Measurements from ENCODE around the gene TRIO.

Gene TRIO

GRCh38 chr5:14195588-14195987, 52.4 kb downstream of the TRIO start:
- no peak for DNase-seq (ENCODE audit: low read depth)
- no peak for TF ChIP-seq CTCF (IDR thresholded peaks at IDR 0.05; ENCODE audit: control insufficient read depth, extremely low read depth, insufficient read depth)
- H3K4me3 ChIP-seq (ENCODE audit: low read depth, low read length) = no peak overlapping the region

GRCh38 chr5:14197056-14197455, 53.9 kb downstream of the TRIO start:
- no peak overlapping the region for H3K4me3 ChIP-seq (ENCODE audit: low read depth, low read length)
- TF ChIP-seq CTCF (IDR thresholded peaks at IDR 0.05; ENCODE audit: control insufficient read depth, extremely low read depth, insufficient read depth) = no peak
- DNase-seq (ENCODE audit: low read depth) = no peak

- no peak for DNase-seq (ENCODE audit: low read depth)
- TF ChIP-seq CTCF (IDR thresholded peaks at IDR 0.05; ENCODE audit: control insufficient read depth, extremely low read depth, insufficient read depth) = no peak
Measured at GRCh38 chr5:14199902-14200301, 56.8 kb downstream of the TRIO start.

GRCh38 chr5:14200312-14200990, 57.3 kb downstream of the TRIO start:
- H3K4me3 ChIP-seq (ENCODE audit: low read depth, low read length) = no peak overlapping the region
- no peak for TF ChIP-seq CTCF (IDR thresholded peaks at IDR 0.05; ENCODE audit: control insufficient read depth, extremely low read depth, insufficient read depth)
- no peak for DNase-seq (ENCODE audit: low read depth)

More at GRCh38 chr5:14199902-14200301, 56.8 kb downstream of the TRIO start:
- no peak overlapping the region for H3K4me3 ChIP-seq (ENCODE audit: low read depth, low read length)

GRCh38 chr5:14201325-14202045, 58.3 kb downstream of the TRIO start:
- no peak overlapping the region for H3K4me3 ChIP-seq (ENCODE audit: low read depth, low read length)
- no peak for TF ChIP-seq CTCF (IDR thresholded peaks at IDR 0.05; ENCODE audit: control insufficient read depth, extremely low read depth, insufficient read depth)
- DNase-seq (ENCODE audit: low read depth) = no peak

GRCh38 chr5:14202462-14202861, 59.3 kb downstream of the TRIO start:
- no peak for DNase-seq (ENCODE audit: low read depth)
- no peak for TF ChIP-seq CTCF (IDR thresholded peaks at IDR 0.05; ENCODE audit: control insufficient read depth, extremely low read depth, insufficient read depth)
- no peak overlapping the region for H3K4me3 ChIP-seq (ENCODE audit: low read depth, low read length)
